Esophagus muscularis mucosa (tissue), 4 donors: ENCODE measurements around the gene PRRT3.

Experiments used
- EP300 ChIP-seq: sonication (generic); formaldehyde crosslinking; IDR thresholded peaks from one replicate; pipeline ENCODE4 v1.6.1; 2017; ENCODE audit warnings: antibody characterized with exemption
- POLR2A ChIP-seq: fragments of 450-650 bp; IDR thresholded peaks from one replicate; pipeline ENCODE4 v1.6.1; 2017; ENCODE audit warnings: antibody characterized with exemption, moderate library complexity, mild to moderate bottlenecking, low read depth
- POLR2AphosphoS5 ChIP-seq, 2 donors: sonication (generic); formaldehyde crosslinking; IDR thresholded peaks; one replicate each; pipeline ENCODE4 v1.6.1; 2017; ENCODE audit warnings: antibody characterized with exemption in 2 of 2
- TF ChIP-seq, protein P1 (sequence below), 3 experiments: fragments of 200-600 bp in 2 of 3; fragments of 450-650 bp in 1 of 3; sonication (generic) in 2 of 3; IDR thresholded peaks; one replicate each; pipeline ENCODE4 v1.5.1; 2017 to 2019; ENCODE audit warnings: antibody characterized with exemption in 3 of 3, mild to moderate bottlenecking in 2 of 3, moderate library complexity in 1 of 3

DNA sequence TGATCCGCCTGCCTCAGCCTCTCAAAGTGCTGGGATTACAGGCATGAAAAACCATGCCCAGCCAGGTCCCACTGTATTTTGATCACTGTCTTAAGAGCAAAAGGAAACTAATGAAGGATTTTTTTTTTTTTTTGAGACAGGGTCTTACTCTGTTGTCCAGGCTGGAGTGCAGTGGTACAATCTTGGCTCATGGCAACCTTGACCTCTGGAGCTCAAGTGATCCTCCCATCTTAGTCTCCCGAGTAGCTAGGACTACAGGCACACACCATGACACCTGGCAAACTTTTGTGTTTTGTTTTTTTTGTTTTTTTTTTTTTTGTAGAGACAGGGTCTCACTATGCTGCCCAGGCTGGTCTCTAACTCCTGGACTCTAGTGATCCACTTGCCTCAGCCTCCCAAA lies 28.0 kb upstream of the PRRT3 start:
- TF ChIP-seq, protein P1, sequence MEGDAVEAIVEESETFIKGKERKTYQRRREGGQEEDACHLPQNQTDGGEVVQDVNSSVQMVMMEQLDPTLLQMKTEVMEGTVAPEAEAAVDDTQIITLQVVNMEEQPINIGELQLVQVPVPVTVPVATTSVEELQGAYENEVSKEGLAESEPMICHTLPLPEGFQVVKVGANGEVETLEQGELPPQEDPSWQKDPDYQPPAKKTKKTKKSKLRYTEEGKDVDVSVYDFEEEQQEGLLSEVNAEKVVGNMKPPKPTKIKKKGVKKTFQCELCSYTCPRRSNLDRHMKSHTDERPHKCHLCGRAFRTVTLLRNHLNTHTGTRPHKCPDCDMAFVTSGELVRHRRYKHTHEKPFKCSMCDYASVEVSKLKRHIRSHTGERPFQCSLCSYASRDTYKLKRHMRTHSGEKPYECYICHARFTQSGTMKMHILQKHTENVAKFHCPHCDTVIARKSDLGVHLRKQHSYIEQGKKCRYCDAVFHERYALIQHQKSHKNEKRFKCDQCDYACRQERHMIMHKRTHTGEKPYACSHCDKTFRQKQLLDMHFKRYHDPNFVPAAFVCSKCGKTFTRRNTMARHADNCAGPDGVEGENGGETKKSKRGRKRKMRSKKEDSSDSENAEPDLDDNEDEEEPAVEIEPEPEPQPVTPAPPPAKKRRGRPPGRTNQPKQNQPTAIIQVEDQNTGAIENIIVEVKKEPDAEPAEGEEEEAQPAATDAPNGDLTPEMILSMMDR (IDR thresholded peaks at IDR 0.05): no peak
- TF ChIP-seq POLR2AphosphoS5 (IDR thresholded peaks at IDR 0.05) (no peak), EP300 (no peak), POLR2A (no peak)
